ENCODE data around the gene ZNF710. TPM values are rescaled to one million over a fixed set of nuclear protein-coding genes. Genes with fewer than 3 reads are reported as not detected.

ZNF710 gene
- total RNA-seq, 1 experiment from 2014 or later, result 16.1 TPM

DNA sequence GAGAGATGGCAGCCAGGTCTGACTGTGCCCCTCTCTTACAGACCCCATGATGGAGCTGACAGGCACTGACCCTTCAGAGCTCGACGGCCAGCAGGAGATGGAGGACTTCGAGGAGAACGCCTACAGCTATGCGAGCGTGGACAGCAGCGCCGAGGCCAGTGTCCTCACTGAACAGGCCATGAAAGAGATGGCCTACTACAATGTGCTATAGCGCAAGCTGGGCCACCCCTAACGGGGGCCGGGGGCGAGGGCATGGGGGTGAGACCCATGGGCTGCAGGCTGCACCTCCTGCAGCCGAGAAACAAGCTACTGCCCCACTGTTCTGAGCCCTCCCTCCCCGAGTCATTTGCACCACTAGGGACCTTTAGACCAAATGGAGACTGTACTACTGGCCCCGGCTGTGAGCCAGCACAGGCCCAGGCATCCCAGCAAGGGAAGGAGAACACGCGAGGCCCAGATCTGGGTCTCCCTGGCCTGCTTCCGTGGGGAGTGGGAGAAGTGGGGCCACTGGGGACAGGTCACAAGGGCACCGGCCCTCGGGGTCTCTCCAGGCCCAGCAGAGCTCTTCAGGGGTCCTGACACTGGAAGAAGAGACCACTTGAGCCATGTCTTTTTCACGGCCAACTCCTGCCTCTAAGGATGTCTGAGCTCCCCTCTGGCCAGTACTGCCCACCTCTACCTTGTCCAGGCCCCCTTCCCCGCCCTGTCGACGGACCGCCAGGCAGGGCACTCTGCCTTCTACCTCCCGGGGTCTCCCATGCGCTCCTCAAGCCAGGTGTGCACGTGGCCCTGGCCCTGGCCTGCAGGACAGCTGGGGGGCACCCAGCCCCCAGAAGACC, 78.7 kb downstream of the ZNF710 start:
- DNase-seq (ENCODE audit: low read depth), result no peak

DNA sequence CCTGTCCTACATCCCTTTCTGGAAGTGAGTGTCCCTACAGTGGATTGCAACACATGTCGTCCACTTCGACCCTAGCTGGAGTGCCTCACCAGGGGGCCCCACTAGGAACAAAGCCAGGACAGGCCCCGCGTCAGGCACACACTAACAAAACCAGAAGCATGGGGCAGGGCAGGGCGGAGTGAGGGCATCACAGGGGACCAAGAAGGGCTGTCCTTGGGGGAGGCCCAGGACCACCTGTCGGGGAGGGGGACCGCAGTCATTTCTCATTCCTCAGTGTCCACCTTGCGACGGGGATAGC, 79.3 kb downstream of the ZNF710 start:
- DNase-seq (ENCODE audit: low read depth), result no peak

DNA sequence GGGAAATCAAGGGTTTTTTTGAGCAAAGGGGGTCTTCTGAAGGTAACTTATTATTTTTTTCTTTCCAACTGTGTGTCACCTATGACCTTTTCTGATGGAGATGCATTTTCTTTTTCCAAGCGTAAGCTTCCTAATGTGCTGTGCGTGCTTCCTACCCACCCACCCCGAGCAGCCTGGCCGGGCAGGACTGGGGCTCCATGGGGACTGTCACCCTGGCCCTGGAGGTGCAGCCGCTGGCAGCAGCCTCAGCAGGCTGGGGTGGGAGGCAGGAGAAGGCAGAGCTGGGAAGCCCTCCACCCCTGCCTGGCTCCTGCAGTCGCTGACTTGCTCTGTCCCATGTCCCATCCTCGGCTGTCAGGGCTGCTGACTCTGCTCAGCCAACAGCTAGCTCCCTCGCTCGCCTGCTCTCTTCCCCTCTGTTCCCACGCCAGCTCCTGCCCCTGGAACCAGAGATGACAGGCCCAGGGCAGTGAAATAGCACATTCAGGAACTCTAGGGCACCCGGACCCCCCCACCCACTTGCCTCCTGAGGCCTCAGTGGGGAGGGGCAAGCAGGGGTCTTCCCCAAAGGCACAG, 79.8 kb downstream of the ZNF710 start:
- no peak for DNase-seq (ENCODE audit: low read depth)

DNA sequence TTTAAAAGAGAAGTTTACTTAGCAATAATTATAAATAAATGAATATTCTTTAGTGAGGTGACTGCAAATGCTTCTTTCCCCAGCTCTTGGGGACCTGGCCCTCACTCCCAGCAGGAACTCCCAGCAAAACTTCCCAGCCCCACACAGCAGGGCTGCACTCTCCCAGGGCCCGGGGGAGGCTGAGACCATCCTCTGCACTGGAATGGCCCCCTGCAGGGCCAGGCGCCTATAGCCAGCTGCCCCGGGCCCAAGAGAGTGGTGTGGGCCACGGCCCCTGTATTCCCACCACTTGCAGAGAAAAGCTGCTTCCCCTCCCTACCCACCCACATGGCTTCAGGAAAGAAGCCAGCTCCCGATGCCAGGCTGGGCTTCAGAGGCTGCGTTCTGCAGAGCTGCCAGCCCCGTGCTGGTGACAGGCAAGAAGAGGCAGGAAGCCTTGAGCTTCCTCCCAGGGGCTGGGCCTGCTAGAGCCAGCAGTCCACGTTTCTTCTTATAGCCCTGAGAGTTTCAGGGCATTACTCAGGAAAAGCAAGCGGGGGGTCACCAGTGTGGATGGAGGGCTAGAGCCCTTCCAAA, 81.1 kb downstream of the ZNF710 start:
- DNase-seq (ENCODE audit: low read depth), result no peak

DNA sequence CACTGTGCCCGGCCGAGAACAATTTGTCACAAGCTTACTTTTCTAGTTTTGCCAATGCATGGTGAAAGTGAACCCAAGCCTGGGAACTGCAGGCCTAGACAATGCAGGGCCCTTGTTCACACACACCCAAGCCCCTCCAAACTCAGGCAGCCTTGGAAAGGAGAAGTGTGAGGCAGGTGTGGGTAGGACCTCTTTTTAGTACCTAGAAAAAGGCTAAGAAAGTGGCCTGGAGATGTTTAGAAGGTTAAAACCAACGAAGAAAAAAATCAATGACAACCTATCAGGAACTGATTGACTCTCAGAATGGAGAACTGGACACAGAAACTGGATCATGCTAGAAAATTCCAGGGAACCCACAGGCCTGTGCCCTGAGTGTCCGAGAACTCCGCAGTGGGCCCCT, 82.3 kb downstream of the ZNF710 start:
- no peak for DNase-seq (ENCODE audit: low read depth)

DNA sequence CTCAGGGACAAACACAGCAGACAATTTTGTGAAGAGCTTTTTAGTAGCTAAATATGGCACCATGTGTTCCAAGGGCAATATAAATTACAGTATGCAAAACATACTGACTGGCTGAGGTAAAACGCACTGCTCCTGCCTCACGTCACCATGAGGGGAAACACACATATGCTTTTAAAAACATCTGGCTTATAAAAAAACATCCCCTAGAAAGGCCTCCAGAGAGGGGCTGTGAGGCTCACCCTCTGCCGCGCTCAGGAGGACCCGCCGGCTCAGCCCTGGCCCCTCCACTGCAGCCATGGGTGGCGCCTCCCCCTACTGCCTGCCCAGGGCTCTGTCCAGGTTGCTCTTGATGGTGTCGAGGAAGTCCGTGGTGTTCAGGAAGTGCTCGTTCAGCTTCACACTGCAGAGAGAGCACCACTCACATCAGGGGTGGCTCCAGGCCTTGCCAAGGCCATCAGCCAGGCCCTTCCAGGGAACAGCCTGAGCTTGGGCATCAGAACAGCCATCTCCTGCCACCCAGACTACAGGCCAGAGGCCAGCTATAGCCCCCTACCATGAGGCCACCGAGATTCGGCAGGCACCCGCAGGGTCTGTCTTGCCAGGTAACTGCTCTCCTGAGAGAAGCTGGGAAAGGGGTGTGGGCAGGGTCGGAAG, 83.0 kb downstream of the ZNF710 start:
- no peak for DNase-seq (ENCODE audit: low read depth)

DNA sequence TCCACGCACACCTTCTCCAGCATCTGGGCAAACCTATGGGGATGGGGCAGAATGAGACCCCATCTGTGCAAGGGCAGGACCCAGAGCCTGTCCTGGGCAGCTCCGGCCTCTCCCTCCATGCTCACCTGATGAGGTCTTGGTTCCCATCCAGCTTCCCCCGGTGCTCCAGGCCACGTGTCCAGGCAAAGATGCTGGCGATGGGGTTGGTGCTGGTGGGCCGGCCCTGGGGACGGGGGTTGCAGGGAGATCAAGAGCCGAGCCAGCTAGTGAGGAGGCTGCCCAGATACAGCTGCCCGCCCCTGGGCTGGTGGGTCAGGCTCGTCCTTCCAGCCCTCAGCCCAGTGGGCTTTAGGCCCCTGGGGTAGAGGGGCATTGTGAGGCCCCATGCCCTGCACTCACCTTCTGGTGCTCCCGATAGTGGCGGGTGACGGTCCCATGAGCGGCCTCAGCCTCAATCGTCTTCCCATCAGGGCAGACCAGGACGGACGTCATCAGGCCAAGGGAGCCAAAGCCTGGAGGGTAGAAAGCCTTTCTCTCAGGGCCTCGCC, 83.8 kb downstream of the ZNF710 start:
- no peak for DNase-seq (ENCODE audit: low read depth)

DNA sequence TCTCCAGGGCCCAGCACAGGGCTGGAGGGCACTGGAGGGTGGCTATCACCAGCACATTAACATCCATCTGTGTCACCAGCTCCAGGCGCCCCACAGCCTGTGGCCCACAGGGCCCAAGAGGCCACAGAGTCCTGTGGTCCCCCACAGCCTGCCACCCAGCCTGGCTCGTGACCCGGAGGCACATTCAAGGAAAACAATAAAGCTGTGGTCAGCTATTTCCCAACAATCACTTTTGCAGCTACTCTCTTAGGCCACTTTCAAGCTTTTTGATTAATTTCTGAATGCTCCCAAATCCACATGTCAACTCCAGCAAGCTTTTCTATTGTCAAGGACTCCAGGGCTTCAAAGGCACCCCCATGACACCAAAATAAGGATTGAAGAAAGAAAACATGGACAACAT, 84.4 kb downstream of the ZNF710 start:
- no peak for DNase-seq (ENCODE audit: low read depth)

DNA sequence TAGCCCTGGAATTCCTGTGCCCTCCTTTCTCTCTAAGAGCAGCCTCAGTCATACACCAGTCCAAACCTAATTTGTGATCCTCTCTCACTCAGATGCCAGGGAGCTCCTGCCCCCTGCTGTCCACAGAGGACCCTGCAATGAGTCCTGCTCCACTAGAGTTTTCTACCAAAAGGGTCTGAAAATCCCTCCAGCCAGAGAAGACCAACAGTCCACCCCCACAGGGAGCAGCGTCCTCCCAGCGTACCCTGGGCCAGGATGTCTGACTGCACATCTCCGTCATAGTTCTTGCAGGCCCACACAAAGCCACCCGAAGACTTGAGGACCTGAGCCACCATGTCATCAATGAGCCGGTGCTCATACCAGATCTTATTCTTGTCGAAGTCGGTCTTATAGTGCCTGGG, 85.7 kb downstream of the ZNF710 start:
- DNase-seq (ENCODE audit: low read depth), result peak; percentile 53

DNA sequence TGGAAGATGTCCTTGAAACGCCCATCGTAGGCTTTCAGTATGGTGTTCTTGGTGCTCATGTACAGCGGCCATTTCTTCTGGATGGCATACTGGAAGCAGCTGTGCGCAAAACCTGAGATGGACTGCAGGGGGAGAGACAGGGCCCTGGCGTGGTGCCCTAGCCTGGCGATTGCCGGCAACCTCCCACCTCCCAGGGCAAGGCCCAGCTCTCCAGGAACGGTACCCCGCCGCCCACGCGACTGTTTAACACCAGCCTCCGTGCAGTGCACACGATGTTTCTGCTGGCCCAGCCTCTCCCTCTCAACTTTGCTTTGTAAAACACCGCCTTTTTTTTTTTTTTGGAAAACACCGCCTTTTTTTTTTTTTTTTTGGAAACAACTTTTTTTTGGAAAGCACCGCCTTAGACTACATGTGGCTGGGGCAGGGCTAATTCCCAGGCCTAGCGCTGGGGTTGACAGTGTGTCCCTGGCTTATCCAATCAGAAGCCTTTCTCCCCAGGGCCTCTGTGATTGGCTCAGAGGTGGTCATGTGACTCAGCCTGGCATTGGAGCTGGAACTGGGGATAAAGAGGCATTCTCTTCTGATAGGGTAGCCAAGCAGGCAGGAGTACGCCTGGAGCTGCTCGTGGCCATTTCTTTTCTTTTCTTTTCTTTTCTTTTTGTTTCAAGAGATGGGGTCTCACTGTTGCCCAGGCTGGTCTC, 86.5 kb downstream of the ZNF710 start:
- DNase-seq (ENCODE audit: low read depth), result peak; percentile 42

DNA sequence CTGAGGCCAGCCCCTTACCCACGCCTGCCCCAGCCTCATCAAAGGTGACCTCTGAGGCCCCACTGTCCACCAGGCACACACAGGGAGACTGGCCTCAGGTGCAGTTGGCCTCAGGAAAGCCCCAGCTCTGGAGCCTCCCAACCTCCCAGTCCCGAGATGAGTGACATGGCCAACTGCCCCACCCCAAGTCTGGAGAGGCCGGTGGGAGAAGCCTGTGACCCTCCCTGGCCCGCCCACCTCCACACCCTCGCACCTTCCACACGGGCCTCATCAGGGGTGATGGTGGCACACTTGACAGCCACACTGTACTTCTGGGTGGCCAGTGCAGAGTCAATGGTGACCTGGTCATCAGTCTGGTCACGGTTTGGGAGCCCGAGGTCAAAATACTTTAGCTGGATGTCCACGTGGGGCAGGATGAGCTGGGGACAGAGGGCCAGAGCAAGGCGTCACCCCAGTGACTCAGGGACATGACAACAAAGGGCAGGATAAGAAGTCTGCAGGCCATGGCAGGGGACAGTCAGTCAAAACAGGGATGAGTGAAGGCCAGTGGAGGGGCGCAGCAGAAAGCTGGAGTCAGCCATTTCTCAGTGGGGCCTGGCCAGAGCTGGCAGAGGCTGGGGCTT, 89.2 kb downstream of the ZNF710 start:
- no peak for DNase-seq (ENCODE audit: low read depth)

DNA sequence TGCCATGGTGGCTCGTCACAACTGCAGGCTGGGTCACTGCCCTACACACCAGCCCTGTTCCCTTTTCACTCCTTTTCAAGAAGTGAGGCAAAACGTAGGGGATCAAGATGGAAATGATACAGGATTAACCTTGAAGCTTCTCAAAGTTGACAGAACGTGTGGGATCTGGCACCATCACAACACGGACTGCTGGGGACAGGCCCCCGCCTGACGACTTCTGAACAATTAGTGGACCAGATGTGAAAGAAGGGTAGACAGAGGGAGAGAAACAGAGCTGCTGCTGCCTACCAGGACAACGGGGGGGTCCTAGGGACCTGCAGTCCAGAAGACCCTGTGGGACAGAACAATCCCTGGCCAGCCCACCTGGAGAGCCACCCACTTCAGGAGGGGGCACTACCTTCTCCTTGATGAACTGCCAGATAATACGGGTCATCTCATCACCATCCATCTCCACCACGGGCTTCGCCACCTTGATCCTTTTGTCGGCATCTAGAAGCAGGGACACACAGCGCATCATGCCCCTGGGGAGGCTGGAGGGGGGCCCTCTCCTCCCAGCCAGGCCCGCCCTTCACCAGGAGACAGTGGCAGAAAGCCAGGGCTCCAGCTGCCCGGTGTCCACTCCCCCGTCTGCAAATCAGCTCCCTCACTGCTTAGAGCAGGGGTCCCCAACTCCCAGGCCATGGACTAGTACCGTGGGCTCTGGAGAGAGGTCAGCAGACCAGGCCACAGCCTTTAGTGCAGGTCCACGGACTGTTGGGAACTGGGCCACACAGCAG, 90.2 kb downstream of the ZNF710 start:
- no peak for DNase-seq (ENCODE audit: low read depth)

DNA sequence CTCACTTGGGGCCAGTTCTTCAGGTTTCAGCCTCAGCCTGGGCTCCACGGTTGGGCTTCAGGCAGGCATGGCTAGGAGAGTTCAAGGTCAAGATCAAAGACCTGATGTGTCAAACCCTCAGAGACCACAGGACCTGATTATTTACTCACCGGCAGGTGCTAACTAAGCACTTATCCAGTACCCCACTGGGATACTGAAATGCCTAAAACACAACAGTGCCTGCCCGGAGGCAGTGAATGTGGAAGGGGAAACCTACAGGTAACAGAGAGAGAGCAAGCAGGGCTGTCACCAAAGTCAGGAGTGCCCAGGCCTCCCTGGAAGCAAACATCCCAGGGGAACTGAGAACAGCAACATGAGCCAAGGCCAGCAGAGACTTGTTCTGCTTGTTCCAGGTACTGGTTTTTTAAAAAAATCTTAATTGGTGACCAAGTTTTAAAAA, 94.4 kb downstream of the ZNF710 start:
- DNase-seq (ENCODE audit: low read depth), result no peak

DNA sequence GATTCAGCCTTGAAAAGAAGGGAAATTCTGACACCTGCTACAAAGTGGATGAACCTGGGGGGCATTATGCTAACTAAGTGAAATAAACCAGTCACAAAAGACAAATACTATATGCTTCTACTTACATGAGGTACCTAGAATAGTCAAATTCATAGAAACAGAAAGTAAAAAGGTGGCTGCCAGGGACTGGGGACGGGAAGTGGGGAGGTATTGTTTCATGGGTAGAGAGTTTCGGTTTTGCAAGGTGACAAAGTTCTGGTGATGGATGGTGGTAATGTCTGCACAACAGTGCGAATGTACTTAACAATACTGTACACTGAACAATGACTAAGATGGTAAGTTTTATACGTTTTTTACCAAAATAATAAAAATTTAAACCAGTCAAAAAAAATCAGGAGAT, 96.4 kb downstream of the ZNF710 start:
- DNase-seq (ENCODE audit: low read depth), result no peak

DNA sequence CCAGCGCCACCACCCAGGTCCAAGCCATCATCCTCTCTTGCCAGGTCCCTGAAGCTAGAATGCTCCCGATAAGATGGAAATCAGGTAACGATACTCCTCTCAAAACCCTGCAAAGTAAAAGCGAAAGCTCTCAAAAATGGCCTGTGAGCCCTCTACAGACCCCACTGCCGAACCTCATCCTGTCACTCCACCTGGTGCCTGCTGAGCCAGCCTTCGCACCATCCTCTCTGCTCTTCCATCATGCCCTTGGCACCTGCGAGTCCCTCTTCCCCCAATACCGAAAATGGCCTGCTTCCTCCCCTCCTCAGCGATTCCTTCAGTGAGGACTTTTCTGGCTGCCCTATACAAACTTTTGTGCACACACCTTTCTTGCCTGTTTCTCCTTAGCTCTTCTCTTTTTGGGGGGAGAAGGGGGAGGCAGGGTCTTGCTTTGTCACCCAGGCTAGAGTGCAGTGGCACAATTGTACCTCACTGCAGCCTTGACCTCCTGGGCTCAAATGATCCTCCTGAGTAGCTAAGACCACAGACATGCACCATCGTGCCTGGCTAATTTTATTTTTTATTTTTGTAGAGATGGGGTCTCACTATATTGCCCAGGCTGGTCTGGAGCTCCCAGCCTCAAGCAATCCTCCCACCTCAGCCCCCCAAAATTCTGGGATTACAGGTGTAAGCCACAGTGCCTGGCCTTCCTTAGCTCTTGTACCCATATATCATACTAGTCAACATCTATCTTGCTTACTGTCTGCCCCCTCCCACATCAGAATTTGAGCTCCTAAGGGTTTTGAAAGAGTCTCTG, 98.1 kb downstream of the ZNF710 start:
- DNase-seq (ENCODE audit: low read depth), result no peak

DNA sequence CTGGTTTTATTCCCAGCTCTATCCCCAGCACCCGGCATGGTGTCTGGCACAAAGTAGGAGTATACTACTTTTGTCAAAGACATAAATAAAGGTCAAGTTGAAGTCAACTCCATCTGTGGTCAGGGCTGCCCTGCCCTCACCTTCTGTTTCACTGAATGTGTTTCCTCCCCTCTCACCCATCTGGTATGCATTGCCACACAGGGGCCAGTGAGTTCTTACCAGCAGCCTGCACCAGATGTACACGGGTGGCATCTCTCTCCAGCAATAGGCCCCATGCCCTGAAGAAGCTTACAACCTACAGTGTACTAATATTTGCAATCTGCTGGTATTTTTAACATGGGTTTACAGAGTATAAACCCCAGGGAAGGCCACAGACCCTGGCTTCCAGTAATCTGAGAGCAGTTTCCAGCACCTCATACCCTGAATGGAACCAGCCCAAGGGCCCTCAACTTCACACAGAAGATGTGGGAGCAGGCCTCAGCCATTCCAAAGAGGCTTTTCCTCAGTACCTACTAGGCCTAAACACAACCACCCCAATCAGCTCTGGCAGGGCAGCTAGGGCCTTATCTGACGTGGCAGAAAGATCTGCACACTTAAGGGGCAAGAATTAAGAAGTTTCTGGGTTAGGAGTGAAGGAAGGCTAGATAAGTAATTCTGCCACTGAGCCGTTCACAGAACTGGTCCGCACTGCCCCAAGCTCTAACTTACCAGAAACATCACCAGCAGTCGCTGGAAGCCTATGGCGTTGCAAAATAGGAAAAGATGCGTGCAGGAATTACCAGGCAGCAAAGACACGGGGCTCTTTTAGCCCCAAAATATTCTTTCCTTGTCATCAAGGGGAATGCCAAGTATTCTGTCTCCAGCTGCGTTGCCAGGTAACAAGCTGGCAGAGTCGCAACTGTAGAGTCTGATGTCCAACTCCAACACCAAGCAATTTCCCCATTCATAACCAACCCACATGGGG, 99.0 kb downstream of the ZNF710 start:
- DNase-seq (ENCODE audit: low read depth), result peak; percentile 10

DNA sequence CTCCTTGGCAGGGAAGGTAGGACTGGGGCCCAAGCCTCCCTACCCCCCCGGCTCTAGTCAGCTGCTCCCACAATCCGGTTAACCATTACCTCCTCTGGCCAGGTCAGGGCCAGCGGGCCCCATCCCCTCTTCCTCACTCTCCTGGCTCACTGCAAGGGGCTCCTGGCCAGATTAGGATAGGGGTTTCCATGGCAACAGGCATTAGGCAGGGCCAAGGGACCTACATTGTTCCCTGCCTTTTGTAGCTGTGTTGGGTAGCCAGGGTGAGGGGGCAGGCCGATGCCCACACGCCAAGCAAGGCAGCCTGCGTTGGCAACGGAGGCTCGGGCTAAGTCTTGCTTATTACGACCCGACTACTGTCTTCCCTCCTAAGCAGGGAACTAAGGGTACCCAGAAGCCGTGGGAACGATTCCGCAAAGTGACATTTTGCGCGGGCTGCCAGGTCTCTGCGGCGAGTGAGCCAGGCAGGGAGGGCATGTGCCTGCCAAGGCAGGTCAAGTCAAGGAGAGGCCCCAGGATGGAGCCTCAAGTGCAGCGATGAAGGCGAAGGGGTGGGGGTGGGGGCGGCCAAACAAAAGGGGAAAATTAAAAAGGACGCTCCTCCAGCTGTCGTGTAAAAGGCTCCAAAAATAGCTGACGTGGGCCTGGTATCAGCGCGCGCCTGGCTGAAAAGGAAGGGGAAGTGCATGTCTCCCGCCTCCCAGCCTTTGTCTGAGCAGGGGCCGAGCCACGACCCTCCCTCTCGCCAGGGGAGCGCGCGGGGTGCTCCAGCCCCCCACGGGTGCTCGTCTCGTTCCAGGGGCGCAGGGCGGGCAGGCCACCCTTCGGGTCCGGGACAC, 100.2 kb downstream of the ZNF710 start:
- no peak for DNase-seq (ENCODE audit: low read depth)
